Neutrophil (primary cell): Measurements from ENCODE around the gene CLCN7.

Source experiments
- H3K27ac ChIP-seq: fragments of 200-600 bp; sonication (generic); 2 replicates; pipeline ENCODE4 v1.5.1; 2016; ENCODE audit warnings: mild to moderate bottlenecking, moderate library complexity
- H3K27me3 ChIP-seq: fragments of 200-600 bp; sonication (generic); 2 replicates; pipeline ENCODE4 v1.6.0; 2016; ENCODE audit warnings: mild to moderate bottlenecking
- H3K36me3 ChIP-seq: fragments of 200-600 bp; sonication (generic); 2 replicates; pipeline ENCODE4 v1.5.1; 2017
- H3K4me1 ChIP-seq, 2 experiments: fragments of 200-600 bp in 1 of 2; sonication (generic) in 1 of 2; 1 replicate in 1 of 2; 2 replicates in 1 of 2; pipeline versions ENCODE4 v1.5.1 to v1.6.1; 2013 to 2016; ENCODE audit warnings: low read depth in 1 of 2, low read length in 1 of 2, mild to moderate bottlenecking in 1 of 2, moderate library complexity in 1 of 2; ENCODE audit not compliant: control insufficient read depth in 1 of 2, insufficient read depth in 1 of 2
- H3K4me3 ChIP-seq, 2 experiments: fragments of 200-600 bp in 1 of 2; sonication (generic) in 1 of 2; 1 replicate in 1 of 2; 2 replicates in 1 of 2; pipeline ENCODE4 v1.5.1; 2013 to 2016; ENCODE audit warnings: low read depth in 1 of 2, low read length in 1 of 2, mild to moderate bottlenecking in 1 of 2, moderate library complexity in 1 of 2
- H3K9me3 ChIP-seq: fragments of 200-600 bp; sonication (generic); 2 replicates; pipeline ENCODE4 v1.5.1; 2016
- TF ChIP-seq, protein P1 (sequence below): fragments of 200-600 bp; sonication (generic); IDR thresholded peaks from 2 replicates; pipeline ENCODE4 v1.5.1; 2016; ENCODE audit warnings: antibody characterized with exemption

The CLCN7 gene

DNA sequence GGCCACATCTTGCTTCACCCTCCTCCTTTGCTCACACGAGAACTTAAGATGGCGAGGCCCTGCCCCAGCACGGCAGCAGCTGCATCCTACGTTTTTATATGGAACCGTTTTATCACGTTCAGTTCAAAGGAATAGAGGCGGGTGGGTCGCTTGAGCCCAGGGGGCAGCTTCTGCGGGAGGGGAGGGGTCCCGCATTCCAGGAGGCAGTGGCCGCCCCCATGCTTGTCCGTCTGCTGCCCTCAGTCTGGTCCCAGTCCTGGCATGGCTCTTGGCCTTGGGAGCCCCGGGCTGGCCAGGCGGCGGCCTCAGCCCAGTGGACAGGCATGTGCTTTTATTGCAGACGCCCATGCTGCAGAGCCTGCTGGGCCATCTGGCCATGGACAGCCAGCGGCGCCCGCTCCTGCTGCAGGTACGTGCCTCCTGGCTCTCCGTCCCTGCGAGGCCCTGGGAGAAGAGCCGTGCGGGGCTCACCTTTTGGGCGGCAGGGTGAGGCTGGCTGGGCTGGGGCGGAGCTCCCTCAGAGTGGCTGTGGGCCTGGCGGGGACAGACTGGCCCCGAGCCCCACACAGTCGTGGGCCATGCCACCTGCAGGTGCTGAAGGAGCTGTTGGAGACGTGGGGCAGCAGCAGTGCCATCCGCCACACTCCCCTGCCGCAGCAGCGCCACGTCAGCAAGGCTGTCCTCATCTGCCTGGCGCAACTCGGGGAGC lies 25.1 kb upstream of the CLCN7 start:
- no peak overlapping the region for H3K27ac ChIP-seq
- TF ChIP-seq, protein P1, sequence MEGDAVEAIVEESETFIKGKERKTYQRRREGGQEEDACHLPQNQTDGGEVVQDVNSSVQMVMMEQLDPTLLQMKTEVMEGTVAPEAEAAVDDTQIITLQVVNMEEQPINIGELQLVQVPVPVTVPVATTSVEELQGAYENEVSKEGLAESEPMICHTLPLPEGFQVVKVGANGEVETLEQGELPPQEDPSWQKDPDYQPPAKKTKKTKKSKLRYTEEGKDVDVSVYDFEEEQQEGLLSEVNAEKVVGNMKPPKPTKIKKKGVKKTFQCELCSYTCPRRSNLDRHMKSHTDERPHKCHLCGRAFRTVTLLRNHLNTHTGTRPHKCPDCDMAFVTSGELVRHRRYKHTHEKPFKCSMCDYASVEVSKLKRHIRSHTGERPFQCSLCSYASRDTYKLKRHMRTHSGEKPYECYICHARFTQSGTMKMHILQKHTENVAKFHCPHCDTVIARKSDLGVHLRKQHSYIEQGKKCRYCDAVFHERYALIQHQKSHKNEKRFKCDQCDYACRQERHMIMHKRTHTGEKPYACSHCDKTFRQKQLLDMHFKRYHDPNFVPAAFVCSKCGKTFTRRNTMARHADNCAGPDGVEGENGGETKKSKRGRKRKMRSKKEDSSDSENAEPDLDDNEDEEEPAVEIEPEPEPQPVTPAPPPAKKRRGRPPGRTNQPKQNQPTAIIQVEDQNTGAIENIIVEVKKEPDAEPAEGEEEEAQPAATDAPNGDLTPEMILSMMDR = no peak
- H3K4me1 ChIP-seq = no peaks in the 10 kb centered on the region
- H3K27me3 ChIP-seq = no peaks in the 10 kb centered on the region
- H3K9me3 ChIP-seq = no peaks in the 10 kb centered on the region
- H3K4me3 ChIP-seq = no peak overlapping the region
- H3K36me3 ChIP-seq = peaks cover 74% of the 10 kb centered on the region

DNA sequence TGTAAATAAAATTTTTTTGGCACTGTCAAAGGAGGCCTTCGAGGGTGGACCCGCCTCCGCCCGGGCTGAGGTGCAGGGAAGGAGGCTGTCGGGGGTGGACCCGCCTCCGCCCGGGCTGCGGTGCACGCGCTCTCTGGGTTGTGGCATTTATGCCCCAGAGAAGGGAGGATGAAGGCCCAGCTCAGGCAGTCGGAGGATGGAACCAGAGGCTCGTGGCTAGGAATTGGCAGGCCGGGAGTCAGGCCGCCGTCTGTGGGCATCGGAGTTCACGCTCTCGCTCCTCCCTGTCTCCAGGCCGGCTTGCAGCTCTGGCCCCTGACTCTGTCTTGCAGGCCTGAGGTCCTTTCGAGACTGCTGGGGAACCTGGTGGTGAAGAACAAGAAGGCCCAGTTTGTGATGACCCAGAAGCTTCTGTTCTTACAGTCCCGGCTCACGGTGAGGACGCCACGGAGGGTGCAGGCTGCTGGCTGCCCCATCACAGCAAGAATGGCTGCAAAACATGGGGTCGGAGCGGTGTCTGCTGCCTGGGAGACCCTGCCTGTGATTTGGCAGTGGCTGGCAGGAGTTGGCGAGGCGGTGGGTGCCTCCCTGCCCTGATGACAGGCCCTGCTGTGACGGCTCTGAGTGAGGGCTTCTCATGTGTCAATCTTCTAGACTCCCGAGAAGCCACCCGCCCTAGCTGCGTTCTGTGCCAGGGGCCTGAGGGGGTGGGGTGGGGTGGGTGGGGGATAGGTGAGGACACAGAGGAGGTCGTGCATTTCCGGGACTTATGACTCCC lies 24.3 kb upstream of the CLCN7 start:
- Histone ChIP-seq H3K4me1 (peaks cover 1% of the 10 kb centered on the region in 2 experiments), H3K4me3 (no peak overlapping the region), H3K36me3 (peaks cover 74% of the 10 kb centered on the region), H3K9me3 (no peaks in the 10 kb centered on the region), H3K27ac (no peak overlapping the region), H3K27me3 (no peaks in the 10 kb centered on the region)
- TF ChIP-seq, protein P1 = no peak

DNA sequence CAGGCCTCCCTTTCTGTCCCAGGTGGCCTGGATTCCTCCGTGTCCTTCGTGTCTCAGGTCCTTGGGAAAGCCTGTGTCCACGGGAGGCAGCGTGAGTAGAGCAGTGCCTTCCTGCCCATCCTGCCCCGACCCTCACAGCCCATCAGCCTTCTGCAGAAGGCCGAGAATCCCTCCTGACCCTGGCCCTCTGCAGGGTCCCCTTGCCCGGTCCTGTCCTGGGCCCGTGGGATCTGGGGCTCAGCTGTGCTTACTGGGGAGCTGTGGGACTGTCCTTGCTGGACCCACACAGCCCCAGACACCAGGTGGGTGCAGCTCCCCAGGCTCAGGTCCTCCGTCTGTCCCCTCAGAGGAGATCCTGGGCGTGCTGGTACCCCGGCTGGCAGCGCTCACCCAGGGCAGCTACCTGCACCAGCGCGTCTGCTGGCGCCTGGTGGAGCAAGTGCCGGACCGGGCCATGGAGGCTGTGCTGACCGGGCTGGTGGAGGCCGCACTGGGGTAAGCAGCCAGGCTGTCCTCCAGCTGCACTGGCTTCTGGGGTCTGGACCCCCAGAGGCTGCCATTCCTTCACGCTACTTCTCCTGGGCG lies 22.3 kb upstream of the CLCN7 start:
- Histone ChIP-seq H3K36me3 (peaks cover 57% of the 10 kb centered on the region), H3K27ac (no peak overlapping the region), H3K9me3 (no peaks in the 10 kb centered on the region), H3K4me1 (peaks cover 14 to 15% of the 10 kb centered on the region in 2 experiments), H3K27me3 (no peaks in the 10 kb centered on the region), H3K4me3 (no peak overlapping the region)
- TF ChIP-seq, protein P1 = no peak

DNA sequence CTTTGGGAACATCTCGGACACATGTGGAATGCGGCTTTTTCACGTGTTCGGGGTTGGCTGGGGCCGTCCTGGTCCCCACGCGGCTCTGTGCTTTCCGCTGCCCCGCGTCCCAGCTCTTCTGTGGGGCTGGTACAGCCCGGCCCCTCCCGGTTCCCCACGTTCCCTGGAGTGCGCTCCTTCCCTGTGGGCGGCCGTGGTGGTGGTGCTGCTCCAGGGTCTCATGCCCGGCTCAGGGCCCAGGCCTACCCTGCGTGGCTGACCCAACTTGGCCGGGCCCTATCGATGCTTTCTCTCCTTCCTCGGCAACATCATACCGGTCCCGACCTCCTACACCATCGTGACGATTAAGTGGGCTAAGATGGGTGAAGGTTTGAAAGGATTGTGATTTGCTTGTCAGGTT lies 21.6 kb upstream of the CLCN7 start:
- no peaks in the 10 kb centered on the region for H3K27me3 ChIP-seq
- H3K9me3 ChIP-seq = no peaks in the 10 kb centered on the region
- TF ChIP-seq, protein P1 = no peak
- peaks cover 14 to 15% of the 10 kb centered on the region in 2 experiments for H3K4me1 ChIP-seq
- no peak overlapping the region for H3K27ac ChIP-seq
- H3K36me3 ChIP-seq = peaks cover 50% of the 10 kb centered on the region
- H3K4me3 ChIP-seq = no peak overlapping the region

DNA sequence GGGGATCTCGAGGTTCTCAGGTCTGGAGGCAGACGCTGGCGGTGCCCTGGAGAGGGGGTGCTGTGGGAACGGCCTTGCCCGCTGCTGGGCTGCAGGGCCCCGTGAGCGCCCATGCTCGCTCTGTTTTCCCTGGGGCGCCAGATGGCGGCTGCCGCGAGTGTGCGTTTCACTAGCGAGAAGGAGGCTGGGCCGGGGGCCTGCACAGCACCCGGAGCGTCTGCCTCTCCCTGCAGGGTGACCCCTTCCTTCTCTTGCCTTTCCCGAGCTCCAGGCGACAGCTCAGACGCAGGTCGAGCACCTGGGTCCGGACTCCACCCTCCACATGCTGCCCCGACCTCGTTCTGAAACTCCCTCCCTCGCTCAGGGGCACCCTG lies 21.0 kb upstream of the CLCN7 start:
- Histone ChIP-seq H3K4me1 (peaks cover 14 to 15% of the 10 kb centered on the region in 2 experiments), H3K4me3 (no peak overlapping the region), H3K36me3 (peaks cover 44% of the 10 kb centered on the region)

More for the DNA sequence above, 21.0 kb upstream of the CLCN7 start:
- H3K27ac ChIP-seq = no peak overlapping the region
- H3K9me3 ChIP-seq = no peaks in the 10 kb centered on the region
- no peaks in the 10 kb centered on the region for H3K27me3 ChIP-seq
- TF ChIP-seq, protein P1 = no peak
